Measurements from ENCODE around the gene TMEM147.

Gene TMEM147

GRCh38 chr19:35517342-35517741 is 28.1 kb upstream of the TMEM147 start:
- no peak for DNase-seq
- in situ Hi-C loops (cut with MboI; ENCODE audit: low pct_unique_long_range_greater_than_20kb, low sequenced_read_pairs): no loop called here

- in situ Hi-C loops (cut with MboI; ENCODE audit: low pct_unique_long_range_greater_than_20kb, low sequenced_read_pairs): no loop called here
- no peak for DNase-seq
Observed at GRCh38 chr19:35518313-35518712, 27.1 kb upstream of the TMEM147 start.

GRCh38 chr19:35519291-35519690 is 26.1 kb upstream of the TMEM147 start:
- no peak for DNase-seq
- in situ Hi-C loops (cut with MboI; ENCODE audit: low pct_unique_long_range_greater_than_20kb, low sequenced_read_pairs): no loop called here

GRCh38 chr19:35521124-35521743 is 24.2 kb upstream of the TMEM147 start:
- DNase-seq: no peak
- in situ Hi-C loops (cut with MboI; ENCODE audit: low pct_unique_long_range_greater_than_20kb, low sequenced_read_pairs): no loop called here

GRCh38 chr19:35522745-35523327 is 22.6 kb upstream of the TMEM147 start:
- DNase-seq: no peak
- in situ Hi-C loops (cut with MboI; ENCODE audit: low pct_unique_long_range_greater_than_20kb, low sequenced_read_pairs): no loop called here

GRCh38 chr19:35524181-35524837 is 21.1 kb upstream of the TMEM147 start:
- DNase-seq: no peak
- in situ Hi-C loops (cut with MboI; ENCODE audit: low pct_unique_long_range_greater_than_20kb, low sequenced_read_pairs): no loop called here

- no peak for DNase-seq
- in situ Hi-C loops (cut with MboI; ENCODE audit: low pct_unique_long_range_greater_than_20kb, low sequenced_read_pairs): no loop called here
Observed at GRCh38 chr19:35525873-35526272, 19.6 kb upstream of the TMEM147 start.

GRCh38 chr19:35528218-35529038 is 17.0 kb upstream of the TMEM147 start, which contains the start of gene SBSN:
TSS of gene SBSN (minus strand) at chr19:35528311. CDS start at chr19:35528281, 30 bp downstream.
- in situ Hi-C loops (cut with MboI; ENCODE audit: low pct_unique_long_range_greater_than_20kb, low sequenced_read_pairs): no loop called here
- no peak for DNase-seq

GRCh38 chr19:35529241-35530218 is 15.9 kb upstream of the TMEM147 start:
- DNase-seq: no peak
- in situ Hi-C loops (cut with MboI; ENCODE audit: low pct_unique_long_range_greater_than_20kb, low sequenced_read_pairs): no loop called here

- DNase-seq: no peak
- in situ Hi-C loops (cut with MboI; ENCODE audit: low pct_unique_long_range_greater_than_20kb, low sequenced_read_pairs): no loop called here
Observed at GRCh38 chr19:35531291-35531690, 14.1 kb upstream of the TMEM147 start.

GRCh38 chr19:35533201-35533821 is 12.1 kb upstream of the TMEM147 start, which contains the start of gene GAPDHS:
TSS of gene GAPDHS (plus strand) at chr19:35533456. CDS start at chr19:35533528, 72 bp downstream.
- in situ Hi-C loops (cut with MboI; ENCODE audit: low pct_unique_long_range_greater_than_20kb, low sequenced_read_pairs): no loop called here
- no peak for DNase-seq

- in situ Hi-C loops (cut with MboI; ENCODE audit: low pct_unique_long_range_greater_than_20kb, low sequenced_read_pairs): no loop called here
- DNase-seq: peak; percentile 27
Observed at GRCh38 chr19:35533822-35534392, 11.5 kb upstream of the TMEM147 start.

- no peak for DNase-seq
- in situ Hi-C loops (cut with MboI; ENCODE audit: low pct_unique_long_range_greater_than_20kb, low sequenced_read_pairs): no loop called here
Observed at GRCh38 chr19:35534803-35535480, 10.5 kb upstream of the TMEM147 start.

- no peak for DNase-seq
- in situ Hi-C loops (cut with MboI; ENCODE audit: low pct_unique_long_range_greater_than_20kb, low sequenced_read_pairs): no loop called here
Observed at GRCh38 chr19:35539314-35539713, 6.1 kb upstream of the TMEM147 start.

GRCh38 chr19:35539850-35540249 is 5.6 kb upstream of the TMEM147 start:
- no peak for DNase-seq

GRCh38 chr19:35540356-35540927 is 5.0 kb upstream of the TMEM147 start:
- DNase-seq: no peak
- in situ Hi-C loops (cut with MboI; ENCODE audit: low pct_unique_long_range_greater_than_20kb, low sequenced_read_pairs): no loop called here

More at GRCh38 chr19:35539850-35540249, 5.6 kb upstream of the TMEM147 start:
- in situ Hi-C loops (cut with MboI; ENCODE audit: low pct_unique_long_range_greater_than_20kb, low sequenced_read_pairs): no loop called here

- in situ Hi-C loops (cut with MboI; ENCODE audit: low pct_unique_long_range_greater_than_20kb, low sequenced_read_pairs): no loop called here
- no peak for DNase-seq
Observed at GRCh38 chr19:35542209-35542608, 3.2 kb upstream of the TMEM147 start.

Data from KBM-7 (cell line).